Measurements from ENCODE around the gene NCOR1. TPM values are rescaled to one million over a fixed set of nuclear protein-coding genes. Genes with fewer than 3 reads are reported as not detected.

Gene NCOR1
- total and polyA plus RNA-seq, 2 of the 13 experiments (the other 11 are each of a cell fraction or from before 2014, with no cell fraction given): 57.0 to 71.7 TPM

GRCh38 chr17:16107165-16107770 is 108.1 kb downstream of the NCOR1 start:
- Histone ChIP-seq H3K27me3 (ENCODE audit: control insufficient read depth in 1 of 2, insufficient read depth in 2 of 2, low read length in 2 of 2) (no peaks in the 10 kb centered on the region), H3K27ac (ENCODE audit: extremely low read length, insufficient read depth, low read length) (no peak overlapping the region), H3K79me2 (ENCODE audit: insufficient read depth, low read length) (no peaks in the 10 kb centered on the region), H2AFZ (ENCODE audit: low read length) (no peak overlapping the region), H3K4me2 (ENCODE audit: low read depth, low read length) (no peak overlapping the region), H4K20me1 (ENCODE audit: insufficient read depth, low read length) (no peaks in the 10 kb centered on the region), H3K9ac (ENCODE audit: insufficient read depth, low read depth, low read length) (no peak overlapping the region), H3K9me3 (ENCODE audit: low read length) (no peaks in the 10 kb centered on the region), H3K4me1 (ENCODE audit: insufficient read depth, low read length) (peaks cover 23% of the 10 kb centered on the region), H3K36me3 (replicated peaks in 1 of 2; ENCODE audit: control insufficient read depth in 1 of 2, insufficient read depth in 2 of 2, low read length in 2 of 2) (peaks cover 7 to 46% of the 10 kb centered on the region in 2 experiments), H3K4me3 (replicated peaks in 1 of 3; ENCODE audit: insufficient read depth in 1 of 3, low read depth in 2 of 3, low read length in 3 of 3) (no peak overlapping the region)
- ATAC-seq (no peak), DNase-seq (ENCODE audit: low spot score) (no peak), FAIRE-seq (no peak)
- in situ Hi-C loops (cut with HindIII; ENCODE audit: extremely low pct_ligation_motif_present, low pct_unique_long_range_greater_than_20kb) (no loop called here), intact Hi-C loops (cut with micrococcal nuclease; ENCODE audit: unreplicated experiment) (no loop called here)
- TSS peak; percentile 36 for BruUV-seq (replicated peaks)
- 95% methylated on average over 8 of the region's 8 CpGs for WGBS (ENCODE audit: low lambda C conversion rate)
- ChIA-PET POLR2A (no interaction called here), CTCF (ENCODE audit: low intra/inter-chr PET ratio, low total read pairs) (no interaction called here)
- TF ChIP-seq KLF12 (CRISPR knock-in tag; IDR thresholded peaks at IDR 0.05; ENCODE audit: borderline replicate concordance): no peak
- TF ChIP-seq ZNF407 (CRISPR knock-in tag; IDR thresholded peaks at IDR 0.05; ENCODE audit: not compliant biosample characterization): no peak
- TF ChIP-seq RNF2 (conservative IDR thresholded peaks at IDR 0.05; ENCODE audit: low read depth): no peak
- TF ChIP-seq RFX3 (CRISPR knock-in tag; IDR thresholded peaks at IDR 0.05): no peak
- TF ChIP-seq ISL2 (CRISPR knock-in tag; IDR thresholded peaks at IDR 0.05): no peak
- no peak for TF ChIP-seq ZNF550 (CRISPR knock-in tag; IDR thresholded peaks at IDR 0.05; ENCODE audit: borderline replicate concordance)
- no peak for TF ChIP-seq SALL2 (CRISPR knock-in tag; IDR thresholded peaks at IDR 0.05)
- no peak for TF ChIP-seq ZNF251 (CRISPR knock-in tag; IDR thresholded peaks at IDR 0.05)
- TF ChIP-seq ZNF747 (CRISPR knock-in tag; IDR thresholded peaks at IDR 0.05; ENCODE audit: borderline replicate concordance): no peak
- TF ChIP-seq SETDB1 (CRISPR knock-in tag; IDR thresholded peaks at IDR 0.05; ENCODE audit: borderline replicate concordance): no peak
- TF ChIP-seq MYPOP (CRISPR knock-in tag; IDR thresholded peaks at IDR 0.05): no peak
- TF ChIP-seq ZNF563 (CRISPR knock-in tag; IDR thresholded peaks at IDR 0.05): no peak
- no peak for TF ChIP-seq TCF7 (IDR thresholded peaks at IDR 0.05; ENCODE audit: low read depth)
- no peak for TF ChIP-seq CREBL2 (CRISPR knock-in tag; IDR thresholded peaks at IDR 0.05; ENCODE audit: borderline replicate concordance)
